HepG2 (cell line): Measurements from ENCODE around the gene STAT1. TPM values are rescaled to one million over a fixed set of nuclear protein-coding genes. Genes with fewer than 3 reads are reported as not detected.
A peak's percentile ranks its signal among the peaks of the same experiment; 100 is the strongest.

Experiments
- HMG20B ChIP-seq: conservative IDR thresholded peaks from 2 replicates; pipeline ENCODE4 v1.6.1; 2016; ENCODE audit warnings: missing genetic modification reagents, missing compliant biosample characterization
- KDM2A ChIP-seq: sonication (generic); formaldehyde crosslinking; IDR thresholded peaks from 2 replicates; pipeline ENCODE4 v1.4.0; 2020; ENCODE audit warnings: low read depth, missing genetic modification reagents, borderline replicate concordance
- KIAA2018 ChIP-seq: sonication (generic); formaldehyde crosslinking; IDR thresholded peaks from 2 replicates; pipeline ENCODE4 v1.5.0; 2020; ENCODE audit warnings: mild to moderate bottlenecking, missing genetic modification reagents, borderline replicate concordance
- KMT2A ChIP-seq: sonication (generic); formaldehyde crosslinking; IDR thresholded peaks from 2 replicates; pipeline ENCODE4 v1.4.0; 2020; ENCODE audit warnings: missing genetic modification reagents
- MAF1 ChIP-seq: sonication (generic); formaldehyde crosslinking; IDR thresholded peaks from 2 replicates; pipeline ENCODE4 v1.5.0; 2020; ENCODE audit warnings: missing genetic modification reagents, borderline replicate concordance
- NFKB2 ChIP-seq: sonication (generic); formaldehyde crosslinking; IDR thresholded peaks from 2 replicates; pipeline ENCODE4 v1.4.0; 2020; ENCODE audit warnings: missing genetic modification reagents, borderline replicate concordance
- SNAPC5 ChIP-seq: sonication (generic); formaldehyde crosslinking; IDR thresholded peaks from 2 replicates; pipeline ENCODE4 v1.8.1; 2023; ENCODE audit warnings: mild to moderate bottlenecking, missing genetic modification reagents, borderline replicate concordance
- SP4 ChIP-seq: sonication (generic); formaldehyde crosslinking; IDR thresholded peaks from 2 replicates; pipeline ENCODE4 v1.8.1; 2023; ENCODE audit warnings: mild to moderate bottlenecking, missing genetic modification reagents
- TOE1 ChIP-seq: sonication (generic); formaldehyde crosslinking; IDR thresholded peaks from 2 replicates; pipeline ENCODE4 v1.4.0; 2020; ENCODE audit warnings: mild to moderate bottlenecking, missing genetic modification reagents
- U2AF1 ChIP-seq: fragments of 200-400 bp; formaldehyde crosslinking; optimal IDR thresholded peaks from 2 replicates; pipeline ENCODE3; 2017; ENCODE audit warnings: mild to moderate bottlenecking, low read depth, low read length
- ZBTB42 ChIP-seq: sonication (generic); formaldehyde crosslinking; IDR thresholded peaks from 2 replicates; pipeline ENCODE4 v1.5.0; 2020; ENCODE audit warnings: mild to moderate bottlenecking, missing genetic modification reagents
- ZNF430 ChIP-seq: sonication (generic); formaldehyde crosslinking; IDR thresholded peaks from 2 replicates; pipeline ENCODE4 v1.9.0; 2021; ENCODE audit warnings: mild to moderate bottlenecking, missing genetic modification reagents
- ZNF570 ChIP-seq: sonication (generic); formaldehyde crosslinking; IDR thresholded peaks from 2 replicates; pipeline ENCODE4 v1.4.0; 2020; ENCODE audit warnings: mild to moderate bottlenecking, missing genetic modification reagents, borderline replicate concordance
- ZSCAN22 ChIP-seq: sonication (generic); formaldehyde crosslinking; IDR thresholded peaks from 2 replicates; pipeline ENCODE4 v1.4.0; 2020; ENCODE audit warnings: mild to moderate bottlenecking, missing genetic modification reagents
- polyA plus RNA-seq, 8 experiments: library from polyadenylated mRNA; depleted of rRNA in 3 of 8; stranded (reverse) in 7 of 8; unstranded in 1 of 8; fragments of >200 nt; fragmentation: Illumina TruSeq in 4 of 8; extraction: Trizol in 4 of 8; gene quantifications; 2 replicates each; pipeline versions ENCODE4 v1.2.1 to v1.2.3, GENCODE V29; 2011 to 2016; ENCODE audit warnings: low read depth in 4 of 8, missing spikeins in 1 of 8, mixed read lengths in 1 of 8; ENCODE audit not compliant: insufficient read depth in 1 of 8
- total RNA-seq, 5 experiments: library from RNA; depleted of rRNA; stranded (reverse); fragments of >200 nt; fragmentation: Illumina TruSeq; extraction: Trizol; gene quantifications; 2 replicates each; pipeline ENCODE4 v1.2.3, GENCODE V29; 2016; ENCODE audit warnings: low read depth in 1 of 5
- TF ChIP-seq, protein P1 (sequence below): sonication (generic); formaldehyde crosslinking; IDR thresholded peaks from 2 replicates; pipeline ENCODE4 v1.8.1; 2022; ENCODE audit warnings: mild to moderate bottlenecking, missing genetic modification reagents
- TF ChIP-seq, protein P2 (sequence below): sonication (generic); formaldehyde crosslinking; IDR thresholded peaks from 2 replicates; pipeline ENCODE4 v1.5.0; 2020; ENCODE audit warnings: mild to moderate bottlenecking, missing genetic modification reagents, moderate library complexity

STAT1 gene
- total and polyA plus RNA-seq, 2 of the 13 experiments (the other 11 are each of a cell fraction or from before 2014, with no cell fraction given): 21.8 to 59.6 TPM

DNA sequence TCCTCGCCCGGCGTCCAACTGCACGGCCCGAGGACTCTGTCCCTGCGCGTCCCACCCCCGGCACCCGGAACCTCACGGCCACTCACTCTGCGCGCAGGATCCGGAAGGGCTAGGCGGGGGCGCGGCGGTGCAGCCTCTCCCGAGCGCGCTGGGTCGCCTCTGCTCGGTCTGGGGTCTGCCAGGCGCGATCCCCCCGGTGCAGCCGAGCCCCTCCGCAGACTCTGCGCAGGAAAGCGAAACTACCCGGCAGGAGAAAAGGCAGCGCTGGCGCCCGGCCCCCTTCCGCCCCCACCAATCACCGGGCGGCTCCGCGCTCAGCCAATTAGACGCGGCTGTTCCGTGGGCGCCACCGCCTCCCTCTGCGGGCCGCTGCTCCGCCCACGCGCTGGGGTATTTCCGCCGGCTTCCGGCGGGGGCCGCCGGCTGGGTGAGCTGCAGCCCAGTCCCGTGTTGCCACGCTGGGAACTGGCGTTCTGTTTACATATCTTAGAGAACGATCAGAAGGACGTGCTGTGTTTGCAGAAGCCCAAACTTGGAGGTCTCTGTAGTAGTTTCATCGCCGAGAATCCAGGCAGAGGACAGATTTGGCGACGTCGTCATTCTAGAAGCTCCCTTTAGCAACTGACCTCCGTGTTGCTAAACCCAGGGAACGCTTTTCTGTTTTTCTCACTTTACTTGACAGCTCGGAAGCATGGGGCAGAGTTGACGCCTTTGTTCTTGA lies at the start of gene STAT1 (continued):
- TF ChIP-seq ZNF570 (CRISPR knock-in tag) (peak; percentile 89), KMT2A (peak; percentile 100), MAF1 (CRISPR knock-in tag) (peak; percentile 55; the same call in 1 of the 2 replicates), SNAPC5 (CRISPR knock-in tag) (no peak), KIAA2018 (CRISPR knock-in tag) (peak; percentile 96), NFKB2 (CRISPR knock-in tag) (peak; percentile 93; the same call in 1 of the 2 replicates), ZBTB42 (peak; percentile 93), ZSCAN22 (CRISPR knock-in tag) (peak; percentile 67; the same call in 1 of the 2 replicates), TOE1 (CRISPR knock-in tag) (peak; percentile 97), U2AF1 (peak; percentile 93), HMG20B (CRISPR knock-in tag) (peak; percentile 91), ZNF430 (CRISPR knock-in tag) (peak; percentile 90), SP4 (peak; percentile 96), KDM2A (CRISPR knock-in tag) (peak; percentile 97)
- TF ChIP-seq, protein P1, sequence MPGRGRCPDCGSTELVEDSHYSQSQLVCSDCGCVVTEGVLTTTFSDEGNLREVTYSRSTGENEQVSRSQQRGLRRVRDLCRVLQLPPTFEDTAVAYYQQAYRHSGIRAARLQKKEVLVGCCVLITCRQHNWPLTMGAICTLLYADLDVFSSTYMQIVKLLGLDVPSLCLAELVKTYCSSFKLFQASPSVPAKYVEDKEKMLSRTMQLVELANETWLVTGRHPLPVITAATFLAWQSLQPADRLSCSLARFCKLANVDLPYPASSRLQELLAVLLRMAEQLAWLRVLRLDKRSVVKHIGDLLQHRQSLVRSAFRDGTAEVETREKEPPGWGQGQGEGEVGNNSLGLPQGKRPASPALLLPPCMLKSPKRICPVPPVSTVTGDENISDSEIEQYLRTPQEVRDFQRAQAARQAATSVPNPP: peak; percentile 85
- TF ChIP-seq, protein P2, sequence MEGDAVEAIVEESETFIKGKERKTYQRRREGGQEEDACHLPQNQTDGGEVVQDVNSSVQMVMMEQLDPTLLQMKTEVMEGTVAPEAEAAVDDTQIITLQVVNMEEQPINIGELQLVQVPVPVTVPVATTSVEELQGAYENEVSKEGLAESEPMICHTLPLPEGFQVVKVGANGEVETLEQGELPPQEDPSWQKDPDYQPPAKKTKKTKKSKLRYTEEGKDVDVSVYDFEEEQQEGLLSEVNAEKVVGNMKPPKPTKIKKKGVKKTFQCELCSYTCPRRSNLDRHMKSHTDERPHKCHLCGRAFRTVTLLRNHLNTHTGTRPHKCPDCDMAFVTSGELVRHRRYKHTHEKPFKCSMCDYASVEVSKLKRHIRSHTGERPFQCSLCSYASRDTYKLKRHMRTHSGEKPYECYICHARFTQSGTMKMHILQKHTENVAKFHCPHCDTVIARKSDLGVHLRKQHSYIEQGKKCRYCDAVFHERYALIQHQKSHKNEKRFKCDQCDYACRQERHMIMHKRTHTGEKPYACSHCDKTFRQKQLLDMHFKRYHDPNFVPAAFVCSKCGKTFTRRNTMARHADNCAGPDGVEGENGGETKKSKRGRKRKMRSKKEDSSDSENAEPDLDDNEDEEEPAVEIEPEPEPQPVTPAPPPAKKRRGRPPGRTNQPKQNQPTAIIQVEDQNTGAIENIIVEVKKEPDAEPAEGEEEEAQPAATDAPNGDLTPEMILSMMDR (CRISPR knock-in tag): peak; percentile 27; the same call in 1 of the 2 replicates
